Measurements from ENCODE around the gene NFATC2. TPM values are rescaled to one million over a fixed set of nuclear protein-coding genes. Genes with fewer than 3 reads are reported as not detected.

NFATC2 gene
- total RNA-seq, 6 experiments from 2014 or later: 3.9 to 7.1 (median 4.7) TPM

DNA sequence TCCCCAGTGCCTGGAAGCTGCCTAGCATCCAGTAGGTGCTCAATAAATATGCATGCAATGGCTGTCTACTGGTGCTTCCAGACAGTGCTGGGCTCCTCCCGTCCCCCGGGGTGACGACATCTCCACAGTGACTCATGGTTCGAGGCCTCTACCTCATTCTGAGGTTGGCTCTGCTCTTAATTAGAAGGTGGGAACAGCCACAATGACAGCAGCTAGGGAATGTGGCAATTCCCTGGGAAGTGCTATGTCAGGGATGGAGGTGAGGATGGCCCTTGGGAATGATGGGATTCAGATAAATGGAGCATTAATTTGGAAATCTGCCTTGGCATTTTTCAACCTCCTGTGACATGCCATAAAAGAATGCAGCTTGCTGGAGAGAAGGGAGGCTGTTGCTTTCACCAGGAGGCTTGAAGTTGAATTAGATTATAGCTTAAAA, 43.5 kb upstream of the NFATC2 start:
- Histone ChIP-seq H3K27me3 (no peaks in the 10 kb centered on the region), H3K36me3 (no peaks in the 10 kb centered on the region), H3K9me3 (no peaks in the 10 kb centered on the region), H3K4me1 (no peaks in the 10 kb centered on the region), H3K27ac (no peak overlapping the region), H3K4me3 (no peak overlapping the region)
- no peak for ATAC-seq
- 55% methylated on average over 2 of the region's 4 CpGs for WGBS (ENCODE audit: insufficient coverage, low coverage, low lambda C conversion rate, missing lambda C conversion rate)
- TF ChIP-seq, protein P1, sequence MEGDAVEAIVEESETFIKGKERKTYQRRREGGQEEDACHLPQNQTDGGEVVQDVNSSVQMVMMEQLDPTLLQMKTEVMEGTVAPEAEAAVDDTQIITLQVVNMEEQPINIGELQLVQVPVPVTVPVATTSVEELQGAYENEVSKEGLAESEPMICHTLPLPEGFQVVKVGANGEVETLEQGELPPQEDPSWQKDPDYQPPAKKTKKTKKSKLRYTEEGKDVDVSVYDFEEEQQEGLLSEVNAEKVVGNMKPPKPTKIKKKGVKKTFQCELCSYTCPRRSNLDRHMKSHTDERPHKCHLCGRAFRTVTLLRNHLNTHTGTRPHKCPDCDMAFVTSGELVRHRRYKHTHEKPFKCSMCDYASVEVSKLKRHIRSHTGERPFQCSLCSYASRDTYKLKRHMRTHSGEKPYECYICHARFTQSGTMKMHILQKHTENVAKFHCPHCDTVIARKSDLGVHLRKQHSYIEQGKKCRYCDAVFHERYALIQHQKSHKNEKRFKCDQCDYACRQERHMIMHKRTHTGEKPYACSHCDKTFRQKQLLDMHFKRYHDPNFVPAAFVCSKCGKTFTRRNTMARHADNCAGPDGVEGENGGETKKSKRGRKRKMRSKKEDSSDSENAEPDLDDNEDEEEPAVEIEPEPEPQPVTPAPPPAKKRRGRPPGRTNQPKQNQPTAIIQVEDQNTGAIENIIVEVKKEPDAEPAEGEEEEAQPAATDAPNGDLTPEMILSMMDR (IDR thresholded peaks at IDR 0.05): no peak
- TF ChIP-seq POLR2A (IDR thresholded peaks at IDR 0.05): no peak
- DNase-seq: no peak
- intact Hi-C loops (cut with DNase I): no loop called here

DNA sequence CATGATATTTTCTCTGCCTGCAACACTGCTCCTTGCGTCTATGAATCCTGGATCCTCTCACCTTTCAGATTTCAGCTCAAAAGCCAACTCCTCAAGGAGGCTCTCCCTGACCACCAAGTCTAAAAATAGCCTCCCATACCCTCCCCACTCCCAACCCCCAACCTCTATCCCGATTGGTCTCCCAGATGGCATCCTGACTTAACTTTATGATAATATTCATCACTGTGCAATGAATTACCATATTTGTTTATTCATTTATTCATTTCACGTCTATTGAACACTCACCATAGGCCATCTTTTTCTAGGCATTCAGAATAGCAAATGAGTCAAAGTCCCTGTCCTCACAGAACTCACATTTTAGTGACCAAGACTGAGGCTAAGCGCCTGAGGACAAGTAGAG, 42.6 kb upstream of the NFATC2 start:
- 73% methylated on average over 4 of the region's 4 CpGs for WGBS (ENCODE audit: insufficient coverage, low coverage, low lambda C conversion rate, missing lambda C conversion rate)
- TF ChIP-seq, protein P1 (IDR thresholded peaks at IDR 0.05): no peak
- no peak for TF ChIP-seq POLR2A (IDR thresholded peaks at IDR 0.05)
- ATAC-seq: no peak

DNA sequence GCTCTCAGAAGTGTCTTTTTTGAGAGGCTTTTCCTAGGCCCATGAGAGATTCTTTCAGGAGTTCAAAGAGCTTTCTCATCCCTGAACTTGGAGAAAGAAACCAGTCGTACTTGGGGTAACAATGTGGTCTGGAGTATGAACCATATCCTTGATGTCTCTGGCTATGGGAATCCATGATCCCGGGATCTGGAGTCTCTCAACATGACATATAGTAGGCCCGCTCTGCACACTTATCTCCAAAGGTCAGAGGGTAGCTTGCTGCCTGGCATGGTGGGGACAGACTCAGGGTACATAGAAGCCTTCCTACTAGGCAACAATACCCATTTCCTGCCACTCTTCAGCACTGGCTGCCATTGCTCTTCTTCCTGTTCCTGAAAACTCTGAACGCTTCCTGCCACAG, 42.2 kb upstream of the NFATC2 start:
- no peak overlapping the region for H3K4me3 ChIP-seq
- no peak for DNase-seq
- no peak for TF ChIP-seq POLR2A (IDR thresholded peaks at IDR 0.05)
- TF ChIP-seq, protein P1 (IDR thresholded peaks at IDR 0.05): no peak
- no peaks in the 10 kb centered on the region for H3K4me1 ChIP-seq
- WGBS (ENCODE audit: insufficient coverage, low coverage, low lambda C conversion rate, missing lambda C conversion rate): 52% methylated on average over 2 of the region's 4 CpGs
- no peaks in the 10 kb centered on the region for H3K27me3 ChIP-seq
- no peaks in the 10 kb centered on the region for H3K9me3 ChIP-seq
- peak in 1 of 4 donors; percentile 27 for ATAC-seq
- no peaks in the 10 kb centered on the region for H3K36me3 ChIP-seq
- no peak overlapping the region for H3K27ac ChIP-seq
- intact Hi-C loops (cut with DNase I): no loop called here

More for the DNA sequence above, 42.6 kb upstream of the NFATC2 start:
- intact Hi-C loops (cut with DNase I): no loop called here
- H3K4me1 ChIP-seq: no peaks in the 10 kb centered on the region
- no peak overlapping the region for H3K27ac ChIP-seq
- no peaks in the 10 kb centered on the region for H3K36me3 ChIP-seq
- no peaks in the 10 kb centered on the region for H3K27me3 ChIP-seq
- no peaks in the 10 kb centered on the region for H3K9me3 ChIP-seq
- DNase-seq: no peak
- H3K4me3 ChIP-seq: no peak overlapping the region

DNA sequence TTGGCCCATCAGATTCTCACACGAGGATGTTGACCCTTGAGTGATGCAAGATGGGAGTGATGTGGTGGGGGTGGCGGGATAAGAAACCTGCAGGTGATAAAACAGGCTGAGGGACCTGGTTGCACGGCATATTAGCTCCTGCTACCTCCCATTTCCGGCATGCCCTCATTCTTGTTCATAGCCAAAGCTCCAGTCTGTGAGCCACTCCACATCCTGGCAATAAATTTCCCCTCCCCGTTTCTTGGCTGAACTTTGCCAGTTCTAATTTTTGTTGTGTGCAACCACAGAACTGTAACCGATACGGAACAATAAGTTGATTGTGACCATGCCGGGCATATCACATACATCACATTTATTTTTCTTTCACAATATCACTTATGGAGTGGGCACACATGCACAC, 41.6 kb upstream of the NFATC2 start:
- intact Hi-C loops (cut with DNase I): no loop called here
- TF ChIP-seq, protein P1 (IDR thresholded peaks at IDR 0.05): no peak
- no peak for TF ChIP-seq POLR2A (IDR thresholded peaks at IDR 0.05)
- H3K27me3 ChIP-seq: no peaks in the 10 kb centered on the region
- DNase-seq: no peak
- WGBS (ENCODE audit: insufficient coverage, low coverage, low lambda C conversion rate, missing lambda C conversion rate): 71% methylated on average over 6 of the region's 8 CpGs
- H3K36me3 ChIP-seq: no peaks in the 10 kb centered on the region
- no peak overlapping the region for H3K4me3 ChIP-seq
- H3K27ac ChIP-seq: no peak overlapping the region
- no peaks in the 10 kb centered on the region for H3K9me3 ChIP-seq
- H3K4me1 ChIP-seq: no peaks in the 10 kb centered on the region
- no peak for ATAC-seq

GRCh38 chr20:51583499-51583898, 41.0 kb upstream of the NFATC2 start:
- Histone ChIP-seq H3K4me3 (no peak overlapping the region), H3K27me3 (no peaks in the 10 kb centered on the region), H3K27ac (no peak overlapping the region), H3K9me3 (no peaks in the 10 kb centered on the region), H3K36me3 (no peaks in the 10 kb centered on the region), H3K4me1 (no peaks in the 10 kb centered on the region)
- intact Hi-C loops (cut with DNase I): no loop called here
- WGBS (ENCODE audit: insufficient coverage, low coverage, low lambda C conversion rate, missing lambda C conversion rate): 88% methylated on average over 14 of the region's 14 CpGs
- ATAC-seq: no peak
- DNase-seq: no peak
- TF ChIP-seq, protein P1 (IDR thresholded peaks at IDR 0.05): no peak
- no peak for TF ChIP-seq POLR2A (IDR thresholded peaks at IDR 0.05)
